Upper lobe of left lung (tissue), 6 donors: Measurements from ENCODE around the gene GPBP1L1. TPM values are rescaled to one million over a fixed set of nuclear protein-coding genes. Genes with fewer than 3 reads are reported as not detected.
A peak's percentile ranks its signal among the peaks of the same experiment; 100 is the strongest.

ENCODE experiments used
- ATAC-seq, 2 donors: fragments of 200-7000 bp; cut with Tn5 transposase; one replicate each; pipeline ENCODE4 v1.9.1; 2022; ENCODE audit warnings: mild to moderate bottlenecking in 2 of 2, moderate library complexity in 2 of 2; ENCODE audit not compliant: low FRiP score in 2 of 2
- DNase-seq, 2 donors: peaks; one replicate each; pipeline ENCODE4 v3.0.0-alpha.2; 2019 to 2020
- H3K27ac ChIP-seq, 4 donors: fragments of 200-600 bp; sonication (generic); one replicate each; pipeline ENCODE4 v1.5.1; 2016 to 2019
- H3K27me3 ChIP-seq, 4 donors: fragments of 200-600 bp; sonication (generic); one replicate each; pipeline ENCODE4 v1.5.1; 2017 to 2019
- H3K36me3 ChIP-seq, 4 donors: fragments of 200-600 bp; sonication (generic); one replicate each; pipeline ENCODE4 v1.5.1; 2016 to 2019
- H3K4me1 ChIP-seq, 4 donors: fragments of 200-600 bp; sonication (generic); one replicate each; pipeline ENCODE4 v1.5.1; 2018 to 2019
- H3K4me3 ChIP-seq, 4 donors: fragments of 200-600 bp; sonication (generic); one replicate each; pipeline ENCODE4 v1.5.1; 2017 to 2019; ENCODE audit warnings: mild to moderate bottlenecking in 2 of 4, moderate library complexity in 1 of 4
- H3K9me3 ChIP-seq, 4 donors: fragments of 200-600 bp; sonication (generic); one replicate each; pipeline ENCODE4 v1.5.1; 2018 to 2019
- CTCF ChIP-seq, 6 experiments: fragments of 450-650 bp in 4 of 6; fragments of 200-600 bp in 2 of 6; sonication (generic) in 2 of 6; IDR thresholded peaks; one replicate each; pipeline ENCODE4 v1.5.1; 2016 to 2019; ENCODE audit warnings: antibody characterized with exemption in 6 of 6
- EP300 ChIP-seq, 4 donors: sonication (generic); formaldehyde crosslinking; IDR thresholded peaks; one replicate each; pipeline ENCODE4 v1.5.1; 2017; ENCODE audit warnings: antibody characterized with exemption in 4 of 4, control low read depth in 2 of 4
- POLR2A ChIP-seq, 4 donors: fragments of 450-650 bp; IDR thresholded peaks; one replicate each; pipeline ENCODE4 v1.5.1; 2016 to 2017; ENCODE audit warnings: antibody characterized with exemption in 4 of 4, mild to moderate bottlenecking in 2 of 4
- POLR2AphosphoS5 ChIP-seq, 2 donors: sonication (generic); formaldehyde crosslinking; IDR thresholded peaks; one replicate each; pipeline ENCODE4 v1.5.1; 2017; ENCODE audit warnings: antibody characterized with exemption in 2 of 2
- WGBS, 2 donors: methylation state at CpG; one replicate each; pipeline ENCODE4 v1.1.5; 2017 to 2018; 5-methylcytosine and 5-hydroxymethylcytosine counted together
- total RNA-seq, 6 donors: library from RNA; depleted of rRNA in 4 of 6; stranded (reverse); fragments of >200 nt in 4 of 6; gene quantifications; one replicate each; pipeline versions ENCODE4 v1.1.0 to v1.2.1, GENCODE V29; 2016 to 2021
- donor health status: DM: no; HTN: no; CAD: no; lungs with moderate emphysema.
- donor health status: DM: no; HTN: yes; CAD: no; lungs with severe emphysema.

The GPBP1L1 gene
- total RNA-seq, 6 donors from 2014 or later, result 112 to 184 (median 132) TPM

GRCh38 chr1:45623972-45624371, 62.4 kb downstream of the GPBP1L1 start, which contains the start of gene CCDC17:
Gene CCDC17, minus strand, starts transcription at chr1:45624054. Its CDS starts 145 bp downstream, at chr1:45623909.
- peaks cover 12 to 62% (median 42%) of the 10 kb centered on the region in 4 donors for H3K36me3 ChIP-seq
- H3K27ac ChIP-seq, result peak within 1 kb of the TSS in 1 of 4 donors; percentile 61
- H3K27me3 ChIP-seq, result no peaks in the 10 kb centered on the region
- peaks cover 9 to 21% (median 11%) of the 10 kb centered on the region in 4 donors for H3K4me1 ChIP-seq
- 35 to 51% methylated on average over 4 of the region's 4 CpGs for WGBS, 2 donors
- TF ChIP-seq POLR2AphosphoS5 (IDR thresholded peaks at IDR 0.05), result no peak
- no peak for TF ChIP-seq EP300 (IDR thresholded peaks at IDR 0.05)
- TF ChIP-seq CTCF (IDR thresholded peaks at IDR 0.05), result no peak
- TF ChIP-seq POLR2A (IDR thresholded peaks at IDR 0.05), result no peak
- DNase-seq, result no peak
- peak within 1 kb of the TSS in 3 of 4 donors; percentile 3 to 31 (median 23) for H3K4me3 ChIP-seq
- no peak for ATAC-seq
- no peaks in the 10 kb centered on the region for H3K9me3 ChIP-seq

- peaks cover 1 to 60% (median 35%) of the 10 kb centered on the region in 4 donors for H3K36me3 ChIP-seq
- TF ChIP-seq CTCF (IDR thresholded peaks at IDR 0.05) (no peak), EP300 (IDR thresholded peaks at IDR 0.05) (no peak), POLR2A (IDR thresholded peaks at IDR 0.05) (no peak), POLR2AphosphoS5 (IDR thresholded peaks at IDR 0.05) (no peak)
- no peaks in the 10 kb centered on the region for H3K9me3 ChIP-seq
- H3K4me1 ChIP-seq, result peaks cover 9 to 21% (median 11%) of the 10 kb centered on the region in 4 donors
- 79 to 84% methylated on average over 39 to 70 of the region's 78 CpGs for WGBS, 2 donors
- H3K4me3 ChIP-seq, result peak overlapping the region in 3 of 4 donors; percentile 3 to 31 (median 23)
- no peaks in the 10 kb centered on the region for H3K27me3 ChIP-seq
- ATAC-seq, result peak in 1 of 2 donors; percentile 31
- peak in 1 of 2 donors; percentile 82 for DNase-seq
- peak overlapping the region in 2 of 4 donors; percentile 3 to 61 for H3K27ac ChIP-seq
Observed at GRCh38 chr1:45622524-45623394, 63.6 kb downstream of the GPBP1L1 start.

GRCh38 chr1:45621895-45622523, 64.3 kb downstream of the GPBP1L1 start:
- ATAC-seq, result peak; percentile 3 to 27

GRCh38 chr1:45621501-45621836, 64.9 kb downstream of the GPBP1L1 start:
- Histone ChIP-seq H3K9me3 (no peaks in the 10 kb centered on the region), H3K4me1 (peaks cover 9 to 21% (median 11%) of the 10 kb centered on the region in 4 donors), H3K4me3 (no peak overlapping the region), H3K27me3 (no peaks in the 10 kb centered on the region), H3K36me3 (peaks cover 11 to 60% (median 39%) of the 10 kb centered on the region in 4 donors), H3K27ac (peak overlapping the region; percentile 52 to 79 (median 62))
- no peak for TF ChIP-seq EP300 (IDR thresholded peaks at IDR 0.05)
- no peak for TF ChIP-seq POLR2A (IDR thresholded peaks at IDR 0.05)
- peak in 1 of 2 donors; percentile 11 for TF ChIP-seq POLR2AphosphoS5 (IDR thresholded peaks at IDR 0.05)
- no peak for TF ChIP-seq CTCF (IDR thresholded peaks at IDR 0.05)
- DNase-seq (no peak), ATAC-seq (peak; percentile 17 to 31)
- 68% methylated on average over 3 of the region's 3 CpGs; no CpG with 5 or more reads in 1 of the 2 donors for WGBS, 2 donors

More at GRCh38 chr1:45621895-45622523, 64.3 kb downstream of the GPBP1L1 start:
- peak in 1 of 2 donors; percentile 56 for DNase-seq
- Histone ChIP-seq H3K27ac (peak overlapping the region; percentile 52 to 79 (median 62)), H3K36me3 (peaks cover 6 to 60% (median 38%) of the 10 kb centered on the region in 4 donors), H3K9me3 (no peaks in the 10 kb centered on the region), H3K4me1 (peaks cover 9 to 21% (median 11%) of the 10 kb centered on the region in 4 donors), H3K4me3 (peak overlapping the region in 1 of 4 donors; percentile 31), H3K27me3 (no peaks in the 10 kb centered on the region)
- 62 to 81% methylated on average over 10 to 14 of the region's 18 CpGs for WGBS, 2 donors
- no peak for TF ChIP-seq POLR2AphosphoS5 (IDR thresholded peaks at IDR 0.05)
- no peak for TF ChIP-seq EP300 (IDR thresholded peaks at IDR 0.05)
- no peak for TF ChIP-seq POLR2A (IDR thresholded peaks at IDR 0.05)
